ENCODE results near the gene CCDC66.

DNA sequence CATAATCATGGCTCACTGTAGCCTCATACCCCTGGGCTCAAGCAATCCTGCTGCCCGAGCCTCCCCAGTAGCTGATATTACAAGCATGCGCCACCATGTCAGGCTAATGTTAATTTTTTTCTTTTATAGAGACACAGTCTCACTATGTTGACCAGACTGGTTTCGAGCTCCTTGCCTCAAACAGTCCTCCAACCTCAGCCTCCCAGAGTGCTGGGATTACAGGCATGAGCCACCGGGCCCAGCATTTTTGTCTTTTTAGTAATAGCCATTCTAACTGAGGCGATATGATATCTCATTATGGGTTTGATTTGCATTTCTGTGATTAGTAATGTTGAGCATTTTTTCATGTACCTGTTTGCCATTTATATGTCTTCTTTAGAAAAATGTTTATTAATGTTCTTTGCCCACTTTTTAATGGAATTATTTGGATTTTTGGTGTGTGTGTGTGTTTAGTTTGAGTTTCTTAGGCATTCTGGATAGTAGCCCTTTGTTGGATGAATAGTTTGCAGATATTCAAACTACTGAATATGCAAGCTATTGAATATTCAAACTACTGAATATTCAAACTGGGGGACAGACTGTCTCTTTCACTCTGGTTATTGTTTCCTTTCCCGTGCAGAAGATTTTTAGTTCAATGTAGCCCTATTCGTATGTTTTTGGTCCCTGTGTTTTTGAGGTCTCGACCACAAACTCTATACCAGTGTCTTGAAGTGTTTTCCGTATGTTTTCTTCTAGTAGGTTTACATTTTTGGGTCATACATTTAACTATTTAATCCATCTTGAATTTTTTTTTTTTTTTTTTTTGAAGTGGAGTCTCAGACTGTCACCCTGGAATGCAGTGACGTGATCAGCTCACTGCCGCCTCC, 39.2 kb downstream of the CCDC66 start:
- no peak for TF ChIP-seq SUZ12 (IDR thresholded peaks at IDR 0.05)
- TF ChIP-seq, protein P1, sequence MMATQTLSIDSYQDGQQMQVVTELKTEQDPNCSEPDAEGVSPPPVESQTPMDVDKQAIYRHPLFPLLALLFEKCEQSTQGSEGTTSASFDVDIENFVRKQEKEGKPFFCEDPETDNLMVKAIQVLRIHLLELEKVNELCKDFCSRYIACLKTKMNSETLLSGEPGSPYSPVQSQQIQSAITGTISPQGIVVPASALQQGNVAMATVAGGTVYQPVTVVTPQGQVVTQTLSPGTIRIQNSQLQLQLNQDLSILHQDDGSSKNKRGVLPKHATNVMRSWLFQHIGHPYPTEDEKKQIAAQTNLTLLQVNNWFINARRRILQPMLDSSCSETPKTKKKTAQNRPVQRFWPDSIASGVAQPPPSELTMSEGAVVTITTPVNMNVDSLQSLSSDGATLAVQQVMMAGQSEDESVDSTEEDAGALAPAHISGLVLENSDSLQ (IDR thresholded peaks at IDR 0.05) = no peak
- no peak for TF ChIP-seq BHLHE40 (IDR thresholded peaks at IDR 0.05; ENCODE audit: borderline replicate concordance)
- TF ChIP-seq SP1 (IDR thresholded peaks at IDR 0.05) = no peak
- TF ChIP-seq FOXM1 (IDR thresholded peaks at IDR 0.05; ENCODE audit: borderline replicate concordance) = no peak
- no peak for TF ChIP-seq NFRKB (IDR thresholded peaks at IDR 0.05)
- no peak for TF ChIP-seq HDGF (IDR thresholded peaks at IDR 0.05; ENCODE audit: borderline replicate concordance)
- TF ChIP-seq FOXK2 (IDR thresholded peaks at IDR 0.05) = no peak

All from HEK293T (cell line).